Activated naive CD4-positive, alpha-beta T cell treated with anti-CD3 and anti-CD28 coated beads, Interleukin-2, amount 50 U/mL, for 24 hours (primary cell): ENCODE results near the gene RASSF1.

Experiments
- H3K27ac Mint-ChIP-seq: one replicate; pipeline ENCODE4 v1.8.0; 2021; ENCODE audit warnings: mild to moderate bottlenecking, mixed read lengths
- H3K27me3 Mint-ChIP-seq: one replicate; pipeline ENCODE4 v1.8.0; 2021; ENCODE audit warnings: mixed read lengths
- H3K36me3 Mint-ChIP-seq: one replicate; pipeline ENCODE4 v1.8.0; 2021; ENCODE audit warnings: mixed read lengths
- H3K4me1 Mint-ChIP-seq: one replicate; pipeline ENCODE4 v1.8.0; 2021; ENCODE audit warnings: mixed read lengths
- H3K4me3 Mint-ChIP-seq: one replicate; pipeline ENCODE4 v1.8.0; 2021; ENCODE audit warnings: mild to moderate bottlenecking, mixed read lengths
- H3K9me3 Mint-ChIP-seq: one replicate; pipeline ENCODE4 v1.8.0; 2021; ENCODE audit warnings: mixed read lengths

Gene RASSF1

GRCh38 chr3:50339485-50340146 lies 1.0 kb downstream of the RASSF1 start:
- Mint-ChIP-seq H3K27me3 (no peaks in the 10 kb centered on the region), H3K4me3 (peak overlapping the region; percentile 98), H3K27ac (peak overlapping the region; percentile 69), H3K36me3 (peaks cover 4% of the 10 kb centered on the region), H3K9me3 (no peaks in the 10 kb centered on the region), H3K4me1 (peaks cover 49% of the 10 kb centered on the region)

- Mint-ChIP-seq H3K27me3 (no peaks in the 10 kb centered on the region), H3K4me3 (peak overlapping the region; percentile 98), H3K27ac (peak overlapping the region; percentile 85), H3K9me3 (no peaks in the 10 kb centered on the region), H3K4me1 (peaks cover 55% of the 10 kb centered on the region), H3K36me3 (peaks cover 4% of the 10 kb centered on the region)
These were observed 1.7 kb downstream of the RASSF1 start for GRCh38 chr3:50338965-50339364.

DNA sequence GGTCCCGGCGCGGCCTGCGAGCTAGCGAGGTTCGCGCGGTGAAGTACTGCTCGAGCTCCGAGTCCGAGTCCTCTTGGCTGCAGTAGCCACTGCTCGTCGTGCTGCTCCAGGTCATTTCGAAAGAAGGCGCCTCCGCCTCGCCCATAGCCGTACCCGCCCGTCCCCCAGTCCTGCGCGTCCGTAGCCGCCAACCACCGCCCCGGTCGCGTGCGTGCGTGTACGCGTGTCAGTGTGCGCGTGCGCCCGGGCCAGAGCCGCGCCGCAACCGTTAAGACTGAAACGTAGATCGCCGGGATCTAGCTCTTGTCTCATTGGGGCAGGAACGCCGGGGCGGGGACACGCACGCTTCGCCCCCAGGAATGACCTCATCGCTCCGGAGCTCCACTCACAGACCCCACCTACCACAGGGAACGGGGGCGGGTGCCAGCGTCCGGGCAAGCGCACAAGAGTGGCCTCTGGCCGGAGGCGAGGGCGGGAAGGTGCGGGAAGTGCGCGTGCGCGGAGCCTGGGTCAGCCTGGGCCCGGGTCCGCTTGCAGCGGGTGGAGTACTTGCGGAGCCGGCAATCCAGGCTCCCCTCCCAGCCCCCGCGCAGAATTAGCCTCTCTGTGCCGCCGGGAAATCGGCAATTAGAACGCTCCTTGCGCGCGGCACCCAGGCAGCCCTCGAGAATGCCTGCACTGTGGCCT lies 3.3 kb downstream of the RASSF1 start:
- H3K27me3 Mint-ChIP-seq, result no peaks in the 10 kb centered on the region
- peaks cover 61% of the 10 kb centered on the region for H3K4me1 Mint-ChIP-seq
- H3K36me3 Mint-ChIP-seq, result peaks cover 4% of the 10 kb centered on the region
- H3K9me3 Mint-ChIP-seq, result no peaks in the 10 kb centered on the region
- H3K27ac Mint-ChIP-seq, result peak overlapping the region; percentile 99
- H3K4me3 Mint-ChIP-seq, result peak overlapping the region; percentile 98

GRCh38 chr3:50336452-50337174 lies 4.0 kb downstream of the RASSF1 start:
- H3K27me3 Mint-ChIP-seq, result no peaks in the 10 kb centered on the region
- peaks cover 61% of the 10 kb centered on the region for H3K4me1 Mint-ChIP-seq
- no peaks in the 10 kb centered on the region for H3K9me3 Mint-ChIP-seq
- peaks cover 4% of the 10 kb centered on the region for H3K36me3 Mint-ChIP-seq
- H3K27ac Mint-ChIP-seq, result peak overlapping the region; percentile 99
- H3K4me3 Mint-ChIP-seq, result peak overlapping the region; percentile 98

GRCh38 chr3:50334339-50335075 lies 6.1 kb downstream of the RASSF1 start:
- Mint-ChIP-seq H3K4me1 (peaks cover 48% of the 10 kb centered on the region), H3K4me3 (peak overlapping the region; percentile 61), H3K9me3 (no peaks in the 10 kb centered on the region), H3K36me3 (peaks cover 4% of the 10 kb centered on the region), H3K27ac (peak overlapping the region; percentile 65), H3K27me3 (no peaks in the 10 kb centered on the region)

DNA sequence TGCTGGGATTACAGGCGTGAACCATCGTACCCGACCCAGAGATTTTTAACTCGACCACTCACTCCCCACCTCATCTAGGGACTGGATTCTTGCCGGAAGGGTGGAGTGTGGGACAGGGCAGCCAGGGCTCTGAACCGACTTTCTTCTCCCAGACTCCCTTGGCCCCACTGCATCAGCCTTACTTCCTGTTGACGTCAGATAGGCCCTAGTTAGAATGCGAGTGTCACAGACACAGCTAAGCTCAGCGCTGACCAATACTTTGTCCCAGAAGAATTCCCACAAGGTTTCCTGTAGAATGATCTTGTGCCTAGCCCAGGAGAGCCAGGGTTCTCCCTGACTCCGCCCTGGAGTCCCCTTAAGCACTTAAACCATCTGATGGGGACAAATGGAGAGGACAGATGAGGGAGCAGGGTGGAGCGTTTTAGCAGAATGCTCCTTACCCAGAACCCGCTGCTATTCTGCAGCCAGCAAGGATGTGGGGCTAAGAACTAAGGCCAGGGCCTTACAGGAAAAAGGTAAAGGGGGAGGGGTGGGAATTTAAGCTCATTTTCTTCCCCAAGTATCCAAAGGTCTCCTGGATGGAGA lies 6.8 kb downstream of the RASSF1 start:
- no peaks in the 10 kb centered on the region for H3K9me3 Mint-ChIP-seq
- peak overlapping the region; percentile 79 for H3K27ac Mint-ChIP-seq
- no peaks in the 10 kb centered on the region for H3K27me3 Mint-ChIP-seq
- peaks cover 4% of the 10 kb centered on the region for H3K36me3 Mint-ChIP-seq
- H3K4me1 Mint-ChIP-seq, result peaks cover 41% of the 10 kb centered on the region
- H3K4me3 Mint-ChIP-seq, result peak overlapping the region; percentile 61

- Mint-ChIP-seq H3K9me3 (no peaks in the 10 kb centered on the region), H3K36me3 (peaks cover under 1% of the 10 kb centered on the region), H3K27ac (no peak overlapping the region), H3K4me3 (no peak overlapping the region), H3K4me1 (peaks cover 40% of the 10 kb centered on the region), H3K27me3 (no peaks in the 10 kb centered on the region)
These were observed 9.2 kb downstream of the RASSF1 start for GRCh38 chr3:50331364-50331907.

- no peaks in the 10 kb centered on the region for H3K36me3 Mint-ChIP-seq
- H3K4me1 Mint-ChIP-seq, result peaks cover 30% of the 10 kb centered on the region
- H3K27me3 Mint-ChIP-seq, result no peaks in the 10 kb centered on the region
- H3K9me3 Mint-ChIP-seq, result no peaks in the 10 kb centered on the region
- H3K27ac Mint-ChIP-seq, result no peak overlapping the region
- no peak overlapping the region for H3K4me3 Mint-ChIP-seq
These were observed 10.3 kb downstream of the RASSF1 start for GRCh38 chr3:50330330-50330729.

DNA sequence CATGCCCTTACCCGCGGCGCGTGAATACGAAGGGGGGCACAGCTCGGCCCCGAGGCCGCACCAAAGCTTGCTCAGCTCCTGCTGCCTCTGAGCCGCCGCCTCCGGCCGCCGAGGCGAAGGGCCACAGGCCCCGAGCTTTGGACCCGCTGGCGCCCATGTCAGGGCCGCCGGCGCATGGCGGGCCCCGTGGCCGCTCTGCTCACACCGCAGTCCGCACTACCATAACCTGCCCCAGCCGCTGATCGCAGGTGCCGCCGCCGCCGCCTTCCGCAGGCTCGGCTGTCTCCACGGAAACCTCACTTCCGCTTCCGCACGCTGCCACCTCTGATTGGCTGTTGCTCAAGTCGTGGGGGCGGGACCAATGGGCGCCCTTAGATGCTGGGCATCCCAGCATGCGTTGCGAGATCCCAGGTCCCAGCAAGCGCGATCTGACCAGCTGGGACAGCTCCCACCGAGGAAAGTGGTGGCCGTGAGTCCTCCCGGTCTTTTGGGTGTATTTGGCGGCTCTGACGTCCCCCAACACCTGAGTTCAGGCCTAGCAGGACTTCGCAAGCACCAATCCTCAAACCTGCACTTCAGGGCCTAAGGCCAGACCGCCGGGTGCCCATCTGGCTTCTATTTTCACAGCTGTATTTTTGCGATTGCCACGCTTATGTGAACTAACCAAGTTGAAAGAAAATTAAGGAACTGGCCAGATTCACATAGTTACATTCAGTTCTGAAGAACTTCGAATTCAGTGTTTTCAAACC lies 12.5 kb downstream of the RASSF1 start, which contains the start of gene TUSC2:
TUSC2 (minus strand) TSS at position 281 of the 749 bp plus-strand sequence; CDS start at position 157, 124 bp downstream.
- Mint-ChIP-seq H3K27ac (peak within 1 kb of the TSS; percentile 95), H3K4me1 (peaks cover 25% of the 10 kb centered on the region), H3K9me3 (no peaks in the 10 kb centered on the region), H3K4me3 (peak within 1 kb of the TSS; percentile 96), H3K27me3 (no peaks in the 10 kb centered on the region), H3K36me3 (no peaks in the 10 kb centered on the region)

DNA sequence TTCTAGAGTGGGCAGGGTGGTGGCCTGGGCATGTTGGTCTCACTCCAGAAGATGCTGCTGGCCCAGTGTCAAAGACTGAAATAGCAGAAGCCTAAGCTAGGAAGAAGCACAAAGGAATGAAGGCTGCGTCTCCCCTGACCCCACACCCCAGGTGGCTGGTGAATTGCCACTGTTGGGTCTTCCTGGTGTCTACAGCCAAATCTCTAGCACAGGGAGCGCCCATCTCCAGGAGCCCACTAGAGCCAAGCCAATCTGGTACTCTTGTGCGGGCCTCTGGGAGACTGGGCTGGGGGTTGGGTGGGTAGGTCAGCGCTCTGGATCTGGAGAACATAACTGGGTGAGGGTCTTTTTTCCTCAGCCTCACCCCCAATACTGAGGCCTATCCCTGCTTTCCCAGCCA lies 13.5 kb downstream of the RASSF1 start:
- Mint-ChIP-seq H3K27me3 (no peaks in the 10 kb centered on the region), H3K27ac (no peak overlapping the region)

GRCh38 chr3:50326182-50326541 lies 14.5 kb downstream of the RASSF1 start:
- no peaks in the 10 kb centered on the region for H3K9me3 Mint-ChIP-seq
- no peaks in the 10 kb centered on the region for H3K36me3 Mint-ChIP-seq
- peak overlapping the region; percentile 58 for H3K4me3 Mint-ChIP-seq
- peaks cover 25% of the 10 kb centered on the region for H3K4me1 Mint-ChIP-seq
- no peaks in the 10 kb centered on the region for H3K27me3 Mint-ChIP-seq
- H3K27ac Mint-ChIP-seq, result no peak overlapping the region

More for the DNA sequence above, 13.5 kb downstream of the RASSF1 start:
- Mint-ChIP-seq H3K4me3 (peak overlapping the region; percentile 96), H3K4me1 (peaks cover 25% of the 10 kb centered on the region), H3K36me3 (no peaks in the 10 kb centered on the region), H3K9me3 (no peaks in the 10 kb centered on the region)

- H3K27ac Mint-ChIP-seq, result peak overlapping the region; percentile 79
- no peaks in the 10 kb centered on the region for H3K36me3 Mint-ChIP-seq
- H3K27me3 Mint-ChIP-seq, result no peaks in the 10 kb centered on the region
- H3K4me1 Mint-ChIP-seq, result peaks cover 25% of the 10 kb centered on the region
- no peaks in the 10 kb centered on the region for H3K9me3 Mint-ChIP-seq
- no peak overlapping the region for H3K4me3 Mint-ChIP-seq
These were observed 15.0 kb downstream of the RASSF1 start for GRCh38 chr3:50325497-50326181.

- Mint-ChIP-seq H3K4me3 (no peak overlapping the region), H3K27ac (no peak overlapping the region), H3K4me1 (peaks cover 28% of the 10 kb centered on the region), H3K27me3 (no peaks in the 10 kb centered on the region), H3K36me3 (no peaks in the 10 kb centered on the region), H3K9me3 (no peaks in the 10 kb centered on the region)
These were observed 15.5 kb downstream of the RASSF1 start for GRCh38 chr3:50325113-50325480.
